WTC11 (cell line): ENCODE data around the gene NLE1.

Experiments
- CTCF ChIP-seq: fragments of 200-600 bp; IDR thresholded peaks from 2 replicates; pipeline ENCODE4 v1.8.0; 2022; ENCODE audit warnings: antibody characterized with exemption
- IRF1 ChIP-seq: sonication (generic); formaldehyde crosslinking; IDR thresholded peaks from 2 replicates; pipeline ENCODE4 v1.8.0; 2023; ENCODE audit warnings: missing genetic modification reagents
- IRF2 ChIP-seq: sonication (generic); formaldehyde crosslinking; IDR thresholded peaks from 2 replicates; pipeline ENCODE4 v1.8.0; 2022; ENCODE audit warnings: low read depth, missing genetic modification reagents, borderline replicate concordance
- NFE2L1 ChIP-seq: sonication (generic); formaldehyde crosslinking; IDR thresholded peaks from 2 replicates; pipeline ENCODE4 v1.8.1; 2023; ENCODE audit warnings: missing genetic modification reagents
- NR1H2 ChIP-seq: sonication (generic); formaldehyde crosslinking; IDR thresholded peaks from 2 replicates; pipeline ENCODE4 v1.9.0; 2021; ENCODE audit warnings: mild to moderate bottlenecking, moderate library complexity, missing genetic modification reagents
- NR3C1 ChIP-seq: sonication (generic); formaldehyde crosslinking; conservative IDR thresholded peaks from 2 replicates; pipeline ENCODE4 v1.8.1; 2023; ENCODE audit warnings: low read depth, mild to moderate bottlenecking, missing genetic modification reagents
- PREB ChIP-seq: sonication (generic); formaldehyde crosslinking; IDR thresholded peaks from 2 replicates; pipeline ENCODE4 v1.8.1; 2022; ENCODE audit warnings: mild to moderate bottlenecking, missing genetic modification reagents, moderate library complexity, borderline replicate concordance
- RELA ChIP-seq: sonication (generic); formaldehyde crosslinking; IDR thresholded peaks from 2 replicates; pipeline ENCODE4 v1.8.1; 2022; ENCODE audit warnings: missing genetic modification reagents, mild to moderate bottlenecking, borderline replicate concordance
- TEAD4 ChIP-seq: sonication (generic); formaldehyde crosslinking; IDR thresholded peaks from 2 replicates; pipeline ENCODE4 v1.8.0; 2022; ENCODE audit warnings: mild to moderate bottlenecking, missing genetic modification reagents
- ZNF263 ChIP-seq: sonication (generic); formaldehyde crosslinking; IDR thresholded peaks from 2 replicates; pipeline ENCODE4 v1.8.1; 2022; ENCODE audit warnings: low read depth, mild to moderate bottlenecking, moderate library complexity, missing genetic modification reagents

- no peak for TF ChIP-seq IRF2 (CRISPR knock-in tag)
- no peak for TF ChIP-seq NR1H2 (CRISPR knock-in tag)
- TF ChIP-seq RELA (CRISPR knock-in tag) = no peak
- no peak for TF ChIP-seq CTCF
- no peak for TF ChIP-seq NR3C1 (CRISPR knock-in tag)
- no peak for TF ChIP-seq NFE2L1
- TF ChIP-seq PREB (CRISPR knock-in tag) = no peak
- TF ChIP-seq IRF1 (CRISPR knock-in tag) = no peak
- TF ChIP-seq TEAD4 (CRISPR knock-in tag) = no peak
- no peak for TF ChIP-seq ZNF263 (CRISPR knock-in tag)
Observed at GRCh38 chr17:35086931-35087573, 55.1 kb downstream of the NLE1 start.
